ENCODE measurements around the gene ASS1.

DNA sequence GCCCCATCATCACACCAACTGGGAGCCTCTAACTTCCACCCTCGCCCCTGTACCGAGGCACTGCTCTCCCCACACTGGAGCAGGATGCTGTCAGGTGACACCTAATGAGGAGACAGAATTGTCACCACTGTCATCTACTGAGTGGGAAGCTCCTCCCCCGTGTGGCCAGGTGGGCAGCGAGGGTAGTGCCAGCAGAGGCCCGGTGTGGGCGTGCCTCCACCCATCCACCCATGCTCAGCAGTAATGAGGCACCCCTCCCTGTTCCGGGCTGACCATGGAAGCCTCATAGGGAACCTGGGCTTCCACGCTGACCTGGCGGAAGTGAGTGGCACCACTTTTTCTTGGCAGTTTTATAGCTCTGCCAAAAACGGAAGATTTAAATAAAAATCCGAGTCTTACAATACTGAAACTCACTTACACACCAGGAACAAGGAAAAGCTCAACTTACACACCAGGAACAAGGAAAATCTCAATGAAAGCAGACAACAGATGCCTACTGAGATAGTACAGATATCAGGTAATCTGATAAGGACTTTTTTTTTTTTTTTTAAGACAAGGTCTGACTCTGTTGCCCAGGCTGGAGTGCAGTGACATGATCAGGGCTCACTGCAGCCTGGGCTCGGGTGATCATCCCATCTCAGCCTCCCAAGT is 30.6 kb upstream of the ASS1 start:
- TF ChIP-seq CTCF (conservative IDR thresholded peaks at IDR 0.05) (no peak), EZH2 (IDR thresholded peaks at IDR 0.05; ENCODE audit: low read depth) (no peak)

All from PC-9 (cell line).